ENCODE measurements around the gene MYBBP1A.

The MYBBP1A gene

DNA sequence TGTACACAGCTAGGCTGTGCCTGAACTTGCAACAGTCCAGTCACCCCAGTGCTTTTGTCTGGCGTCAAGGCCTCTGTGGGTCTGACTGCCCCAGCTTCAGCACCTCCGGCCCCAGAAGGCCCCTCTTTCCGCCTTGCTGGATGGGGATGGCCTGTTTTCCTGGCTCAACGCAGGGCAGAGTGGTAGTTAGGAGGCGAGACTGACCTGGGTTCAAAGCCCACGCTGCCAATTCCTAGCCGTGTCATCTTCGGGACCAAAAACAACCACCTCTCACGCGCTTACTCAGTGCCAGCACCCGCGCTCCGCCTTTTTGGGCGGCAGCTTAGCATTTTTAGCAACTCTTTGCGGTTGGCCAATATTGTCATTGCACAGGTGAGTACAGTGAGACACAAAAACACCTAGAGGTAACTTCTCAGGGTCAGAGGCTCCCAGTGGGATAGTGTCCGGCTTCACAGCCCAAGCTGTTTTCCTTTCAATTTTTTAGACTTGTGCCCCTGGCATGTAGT is 4.6 kb downstream of the MYBBP1A start:
- no peak for DNase-seq (ENCODE audit: low read depth in 2 of 2)

DNA sequence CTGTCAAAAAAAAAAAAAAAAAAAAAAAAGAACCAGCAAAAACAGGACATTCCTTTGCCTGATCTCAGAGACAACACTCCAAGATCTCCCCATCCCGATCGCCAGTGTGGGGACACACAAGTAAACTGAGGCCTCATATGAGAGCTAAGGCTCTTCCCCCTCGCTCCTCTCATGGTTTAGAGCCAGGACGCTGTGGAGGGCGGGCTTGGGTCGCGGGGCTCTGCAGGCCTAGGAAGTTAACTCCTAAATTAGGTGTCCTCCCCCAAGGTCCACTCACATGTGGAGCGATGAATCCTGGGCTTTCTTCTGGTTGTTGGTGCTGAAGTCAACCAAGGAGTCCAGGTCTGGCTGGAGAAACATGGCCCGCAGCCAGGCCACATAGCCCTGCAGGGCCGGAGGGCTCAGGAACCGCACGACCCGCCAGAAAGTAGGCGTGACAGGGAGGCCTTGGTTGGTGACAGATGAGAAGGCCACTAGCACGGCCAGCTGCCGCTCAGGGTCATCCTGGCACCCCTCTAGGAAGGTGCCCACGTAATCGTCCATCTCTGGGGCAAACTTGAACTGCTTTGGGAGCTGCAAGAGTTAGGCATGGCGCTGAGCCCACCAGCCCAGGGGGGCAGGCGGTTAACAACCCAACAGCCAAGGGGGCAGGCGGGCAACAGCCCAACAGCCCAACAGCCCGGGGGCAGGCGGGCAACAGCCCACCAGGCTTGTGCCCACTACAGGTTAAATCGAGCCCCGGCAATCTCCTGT is 5.2 kb downstream of the MYBBP1A start:
- no peak for DNase-seq (ENCODE audit: low read depth in 2 of 2)

DNA sequence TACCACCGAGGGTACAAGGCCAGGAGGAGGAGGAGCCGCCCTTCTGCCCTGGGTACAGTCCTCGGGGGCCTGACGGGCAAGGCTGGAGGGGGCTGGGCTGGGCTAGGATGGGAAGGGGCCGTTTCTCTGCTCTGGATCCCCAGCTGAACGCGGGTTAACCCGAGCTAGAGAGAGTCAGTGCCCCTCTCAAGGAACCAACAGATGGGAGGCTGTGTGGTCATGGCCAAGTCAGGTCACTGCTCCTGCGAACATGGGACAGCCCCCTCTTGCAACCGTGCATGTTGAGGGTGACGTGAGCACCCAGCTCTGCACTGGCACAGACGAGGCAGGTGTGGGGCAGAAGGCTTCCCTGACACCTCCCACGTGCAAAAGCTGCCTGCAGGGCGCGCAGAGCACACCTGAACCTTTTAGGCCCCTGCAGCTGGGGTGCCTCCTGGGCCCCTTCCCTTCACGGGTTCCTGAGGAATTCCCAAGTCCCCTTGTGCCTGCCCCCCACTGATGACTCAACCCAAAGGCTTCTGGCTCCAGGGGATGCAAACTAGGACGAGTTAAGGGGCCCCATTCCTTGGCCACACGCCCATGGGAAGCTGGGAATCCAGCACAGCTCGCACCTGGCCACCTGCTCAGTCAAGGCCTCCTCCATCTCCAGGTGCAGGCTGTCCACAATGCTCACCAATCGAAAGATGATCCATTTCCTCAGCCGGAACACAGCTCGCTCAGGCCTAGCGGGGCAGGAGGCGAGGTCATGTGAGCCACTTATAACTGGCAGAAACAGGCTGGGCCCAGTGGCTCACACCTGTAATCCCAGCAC is 6.3 kb downstream of the MYBBP1A start:
- no peak for DNase-seq (ENCODE audit: low read depth in 2 of 2)

DNA sequence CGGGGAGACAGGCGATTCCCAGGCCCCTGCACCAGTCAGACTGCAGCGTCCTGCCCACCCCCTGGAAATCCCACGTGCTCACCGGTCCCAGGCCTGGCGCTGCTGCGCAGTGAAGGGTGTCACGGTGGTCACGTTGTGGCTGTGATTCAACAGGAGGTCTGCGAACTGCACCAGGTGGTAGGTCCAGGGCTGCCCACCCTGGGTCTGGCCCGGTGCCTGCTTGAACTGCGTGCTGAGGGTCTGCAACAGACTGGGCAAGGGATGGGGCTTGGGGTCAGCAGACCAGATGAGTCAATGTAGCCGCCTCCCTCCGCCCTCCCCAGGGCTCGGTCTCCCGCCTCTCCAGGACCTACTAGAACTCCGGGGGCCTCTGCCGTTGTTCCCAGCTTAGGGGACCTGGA is 7.1 kb downstream of the MYBBP1A start:
- no peak for DNase-seq (ENCODE audit: low read depth in 2 of 2)

DNA sequence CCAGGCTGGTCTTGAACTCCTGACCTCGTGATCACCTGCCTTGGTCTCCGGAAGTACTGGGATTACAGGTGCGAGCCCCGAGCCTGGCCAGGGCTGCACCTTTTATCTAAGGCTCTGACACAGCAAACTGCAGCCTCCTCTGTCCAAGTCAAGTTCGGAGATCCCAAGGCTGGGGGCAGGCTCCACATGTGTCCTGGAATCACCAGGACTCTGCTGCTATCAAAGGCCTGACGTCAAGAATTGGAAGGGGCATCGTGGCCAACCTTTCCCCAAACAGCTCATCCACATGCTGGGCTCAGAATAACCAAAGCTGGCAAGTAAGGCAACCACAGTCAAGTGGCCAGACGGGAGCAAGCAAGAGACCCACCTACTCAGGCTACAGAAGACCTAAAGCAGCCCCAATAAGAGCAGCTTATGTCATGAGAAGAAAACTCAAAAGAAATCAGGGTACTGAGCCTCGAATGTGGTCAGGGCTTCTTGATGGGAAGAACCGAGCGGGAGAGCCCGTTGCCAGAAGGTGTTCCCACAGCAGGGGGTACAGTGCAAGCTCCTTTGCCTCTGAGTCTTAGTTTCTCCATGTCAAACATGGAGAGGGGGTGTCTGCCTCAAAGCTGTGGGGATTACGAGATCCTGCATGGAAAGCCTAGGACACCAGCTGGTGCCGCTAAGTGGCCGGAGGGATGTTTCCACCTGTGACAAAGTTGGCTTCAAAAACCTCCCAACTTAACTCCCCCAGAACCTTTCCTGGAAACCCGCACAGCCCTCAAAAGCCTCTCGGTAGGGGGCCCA is 7.9 kb downstream of the MYBBP1A start:
- no peak for DNase-seq (ENCODE audit: low read depth in 2 of 2)

DNA sequence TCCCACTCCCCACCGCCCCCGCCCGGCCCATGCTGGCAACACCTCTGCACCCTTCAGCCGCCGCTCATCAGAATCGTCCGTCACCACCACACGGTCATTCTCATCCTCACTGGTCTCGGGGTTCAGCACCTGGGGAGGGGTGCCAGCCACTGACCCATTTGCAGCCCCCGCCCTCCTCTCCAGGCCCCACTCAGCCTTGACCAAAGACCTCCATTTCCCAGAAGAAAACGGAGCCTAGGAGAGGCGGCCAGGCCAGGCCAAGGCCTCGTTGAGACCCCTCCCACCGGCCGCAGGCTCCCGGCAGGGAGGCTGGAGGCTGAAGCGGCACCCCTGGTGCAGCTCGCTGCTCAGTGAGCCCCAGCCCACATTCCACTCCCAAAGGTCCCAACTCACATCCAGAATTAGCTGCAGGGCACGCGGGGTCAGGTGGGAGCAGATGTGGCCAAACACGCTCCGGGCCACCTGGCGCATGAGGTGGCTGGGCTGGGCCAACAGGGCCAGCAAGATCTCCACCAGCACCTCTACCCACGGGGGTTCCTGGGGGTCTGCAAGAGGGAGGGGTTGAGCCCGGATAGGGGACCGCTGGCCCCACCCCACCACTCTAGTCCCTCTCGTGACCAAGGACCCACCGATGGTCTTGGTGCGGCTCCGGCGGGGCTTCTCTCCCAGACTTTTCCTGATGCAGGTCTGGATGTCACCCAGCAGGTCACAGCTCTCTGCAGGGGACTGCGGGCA is 9.8 kb downstream of the MYBBP1A start:
- no peak for DNase-seq (ENCODE audit: low read depth in 2 of 2)

DNA sequence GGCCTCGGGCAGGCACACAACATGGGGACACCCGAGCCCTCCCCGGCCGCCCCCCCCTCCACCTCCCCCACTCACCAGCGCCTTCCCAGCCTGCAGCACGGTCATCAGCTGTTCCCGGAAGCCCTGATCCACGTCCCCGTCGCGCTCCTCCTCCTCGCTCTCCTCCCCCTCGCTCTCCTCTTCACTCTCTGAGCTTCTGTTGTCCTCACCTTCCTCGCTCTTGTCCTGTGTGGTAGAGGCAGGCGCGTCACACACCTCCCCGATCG is 10.3 kb downstream of the MYBBP1A start:
- no peak for DNase-seq (ENCODE audit: low read depth in 2 of 2)

DNA sequence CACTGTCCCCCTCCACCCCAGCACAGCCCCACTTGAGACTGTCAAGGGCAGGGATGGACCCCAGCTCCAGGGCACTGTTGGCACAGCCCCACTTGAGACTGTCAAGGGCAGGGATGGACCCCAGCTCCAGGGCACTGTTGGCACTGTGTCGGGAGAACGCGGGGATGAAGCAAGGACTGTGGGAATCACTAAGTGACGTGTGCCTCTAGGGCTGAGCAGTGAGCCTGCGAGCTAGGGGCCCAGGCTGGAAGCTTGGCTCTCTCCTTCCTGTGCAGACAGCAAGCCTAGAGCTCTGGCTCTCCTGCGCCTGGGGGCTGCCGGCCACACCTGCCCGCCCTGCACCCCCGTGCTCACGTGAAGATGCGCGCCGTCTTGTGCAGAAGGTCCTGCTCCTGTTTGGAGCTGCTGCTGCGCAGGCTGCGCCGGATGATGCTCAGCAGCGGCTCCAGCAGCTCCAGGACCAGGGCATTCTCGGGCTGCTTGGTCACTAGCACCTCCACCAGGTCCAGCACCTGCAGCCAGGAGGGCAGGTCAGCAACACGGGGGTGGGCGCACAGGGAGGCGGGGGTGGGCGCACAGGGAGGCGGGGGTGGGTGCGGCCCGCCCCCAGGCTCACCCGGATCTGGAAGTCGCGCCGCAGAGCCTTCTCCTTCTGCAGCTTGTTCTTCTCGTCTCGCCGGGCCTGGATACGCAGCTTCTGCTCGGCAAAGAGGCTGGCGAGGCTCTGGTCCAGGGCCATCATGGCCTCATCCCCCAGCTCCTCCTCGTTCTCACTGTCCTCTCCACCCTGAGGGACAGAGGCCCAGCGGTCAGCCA is 10.8 kb downstream of the MYBBP1A start:
- DNase-seq (ENCODE audit: low read depth in 2 of 2), result no peak

DNA sequence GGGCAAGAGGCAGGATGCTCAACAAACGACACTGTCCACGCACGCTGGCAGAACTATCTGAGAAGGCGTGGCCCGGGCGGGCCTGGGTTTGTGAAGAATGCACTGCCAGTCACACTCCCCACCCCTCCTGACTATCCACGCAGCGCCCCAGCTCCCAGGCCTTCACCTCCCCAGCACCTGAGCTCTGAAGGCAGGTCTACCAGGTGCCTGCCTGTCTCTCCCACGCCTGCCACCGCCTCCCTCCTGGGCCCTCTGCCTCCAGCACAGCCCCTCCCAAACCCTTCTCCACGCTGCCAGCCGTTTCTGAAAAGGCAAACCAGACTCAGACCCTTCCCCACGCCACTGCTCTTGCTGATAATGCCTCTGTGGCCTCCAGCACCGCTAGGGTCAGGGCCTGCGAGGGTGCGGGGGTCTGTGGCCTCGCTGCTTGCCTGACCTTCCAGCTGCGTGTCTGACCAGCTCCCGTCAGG is 11.6 kb downstream of the MYBBP1A start:
- DNase-seq (ENCODE audit: low read depth in 2 of 2), result no peak

DNA sequence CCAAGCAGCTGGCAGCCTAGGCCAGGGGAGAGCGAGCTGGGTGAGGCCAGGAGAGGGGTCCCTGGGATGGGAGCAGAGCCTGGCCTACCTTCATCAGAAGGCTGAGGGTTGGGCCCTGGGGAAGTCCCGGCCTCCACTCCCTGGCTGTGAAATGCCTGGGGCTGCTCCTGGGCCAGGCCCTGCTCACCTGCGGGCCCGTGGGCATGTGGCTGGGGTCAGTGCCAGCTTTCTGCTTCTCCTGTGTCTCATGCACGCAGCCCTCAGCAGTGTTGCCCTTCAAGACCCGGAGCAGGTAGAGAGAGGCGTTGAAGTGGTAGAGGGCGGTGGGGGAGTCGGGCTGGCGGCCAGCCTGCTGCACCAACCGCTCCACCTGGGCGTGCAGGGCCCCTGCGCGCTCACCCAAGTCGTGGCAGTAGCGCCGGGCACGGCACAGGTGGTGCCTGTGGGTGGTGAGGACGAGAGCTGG is 12.4 kb downstream of the MYBBP1A start:
- no peak for DNase-seq (ENCODE audit: low read depth in 2 of 2)

DNA sequence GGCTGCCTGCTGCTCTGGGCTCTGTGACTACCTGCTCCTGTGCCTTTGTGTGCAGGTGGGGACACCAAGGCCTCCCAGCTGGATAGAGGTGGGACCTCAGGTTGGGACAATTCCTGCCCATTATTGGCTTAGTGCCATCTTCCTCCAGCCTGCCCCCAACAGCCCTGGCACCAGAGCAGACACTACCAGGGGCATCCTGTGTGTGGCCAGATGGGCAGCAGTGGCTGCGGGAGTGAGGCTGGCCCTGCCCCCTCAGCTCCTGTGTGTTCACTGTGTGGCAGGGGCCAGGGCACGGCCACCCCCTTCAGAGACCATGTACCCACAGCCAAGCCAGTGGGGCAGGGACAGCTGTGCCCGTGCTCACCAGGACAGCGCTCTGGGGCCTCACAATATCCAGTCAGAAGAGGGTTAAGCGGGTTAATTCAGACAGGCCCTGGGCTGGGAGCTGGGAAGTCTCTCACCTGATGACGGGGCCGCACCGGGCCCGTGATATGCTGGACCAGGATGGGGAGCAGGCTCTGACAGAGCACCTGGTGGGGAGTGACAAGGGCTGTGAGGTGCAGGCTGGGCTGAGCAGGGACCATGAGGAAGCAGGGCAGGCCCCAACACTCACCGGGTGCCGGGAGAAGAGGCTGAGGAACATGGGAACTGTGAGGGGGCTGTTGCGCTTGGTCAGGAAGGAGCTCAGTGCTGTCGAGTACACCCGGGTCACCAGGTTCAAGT is 13.0 kb downstream of the MYBBP1A start:
- DNase-seq (ENCODE audit: low read depth in 2 of 2), result no peak

DNA sequence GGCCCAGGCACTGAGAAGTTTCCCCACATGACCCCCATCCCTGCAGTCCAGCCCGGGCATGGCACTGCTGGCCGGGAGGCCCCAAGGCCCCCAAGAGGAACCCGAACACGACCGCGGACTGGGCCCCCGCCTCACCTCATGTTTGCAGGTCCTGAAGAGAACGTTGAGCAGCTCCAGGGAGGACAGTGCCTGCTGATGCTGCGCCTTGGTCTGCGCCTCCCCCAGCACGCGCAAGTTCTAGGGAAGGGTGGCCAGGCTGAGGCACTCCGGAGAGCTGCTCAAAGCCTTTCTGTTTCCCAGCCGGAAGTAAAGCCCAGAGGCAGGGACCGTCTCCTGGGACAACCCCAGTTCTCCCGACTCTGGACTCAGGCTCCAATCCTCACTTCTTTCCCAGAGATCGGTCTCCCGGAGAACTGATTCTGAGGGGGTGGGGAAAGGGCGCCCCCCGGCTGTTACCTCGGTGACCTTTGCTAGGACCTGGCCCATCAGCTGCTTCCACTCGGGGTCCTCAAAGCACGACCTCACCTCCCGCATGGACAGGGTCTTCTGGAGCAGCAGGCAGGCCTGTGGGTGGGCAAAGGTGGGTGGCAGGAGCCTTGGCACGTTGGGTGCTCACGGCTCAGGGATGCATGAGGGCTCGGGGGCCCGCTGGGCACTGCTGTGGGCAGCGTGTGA is 13.7 kb downstream of the MYBBP1A start:
- no peak for DNase-seq (ENCODE audit: low read depth in 2 of 2)

DNA sequence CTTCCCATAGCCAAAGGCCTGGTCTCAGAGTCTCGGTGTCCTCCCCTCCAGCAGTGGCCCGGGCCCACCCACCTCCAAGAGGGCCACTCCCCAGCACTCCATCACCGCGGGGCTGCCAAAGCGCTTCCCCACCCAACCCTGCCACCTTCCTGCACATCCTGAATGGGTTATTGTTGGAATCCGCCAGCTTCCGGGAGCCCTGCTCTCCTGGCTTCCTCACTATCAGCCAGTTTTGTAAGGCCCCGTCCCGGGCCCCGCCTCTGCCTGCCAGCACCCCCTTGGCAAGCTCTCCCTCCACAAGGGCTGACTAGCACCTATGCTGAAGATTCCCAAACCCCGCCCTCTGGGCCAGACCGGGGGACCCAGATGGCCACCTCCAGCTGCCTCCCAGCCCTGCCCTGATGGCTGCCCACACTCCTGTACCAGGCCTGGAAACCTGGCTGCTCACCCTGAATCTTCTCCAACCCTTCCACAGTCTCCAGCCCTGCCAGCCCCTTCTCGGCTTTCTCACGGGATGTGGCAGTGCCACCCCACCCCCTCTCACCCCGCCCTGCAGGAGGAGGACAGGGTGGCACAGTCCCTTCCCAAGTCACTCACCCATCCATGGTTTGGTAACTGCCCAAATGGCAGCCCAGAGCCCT is 14.4 kb downstream of the MYBBP1A start:
- DNase-seq (ENCODE audit: low read depth in 2 of 2), result no peak

DNA sequence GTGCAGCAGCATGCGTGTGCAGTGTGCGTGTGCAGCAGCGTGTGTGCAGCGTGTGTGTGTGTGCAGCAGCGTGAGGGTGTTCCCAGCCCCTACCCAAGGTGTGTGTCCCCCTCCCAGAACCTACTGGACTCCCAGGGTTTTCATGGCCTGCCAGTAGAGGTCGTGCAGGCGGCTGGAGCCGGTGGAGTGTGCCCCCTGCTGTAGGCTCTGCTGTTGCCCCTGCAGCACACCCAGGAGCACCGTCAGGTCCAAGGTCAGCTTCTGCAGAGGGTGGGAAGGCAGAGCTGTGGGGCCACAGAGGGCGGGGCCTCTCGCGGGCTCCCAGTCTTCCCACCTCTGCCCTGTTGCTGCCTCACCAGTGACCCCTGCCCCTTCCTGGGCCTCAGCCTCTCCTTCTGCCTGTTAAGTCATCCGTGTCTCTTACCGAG is 14.9 kb downstream of the MYBBP1A start:
- no peak for DNase-seq (ENCODE audit: low read depth in 2 of 2)

DNA sequence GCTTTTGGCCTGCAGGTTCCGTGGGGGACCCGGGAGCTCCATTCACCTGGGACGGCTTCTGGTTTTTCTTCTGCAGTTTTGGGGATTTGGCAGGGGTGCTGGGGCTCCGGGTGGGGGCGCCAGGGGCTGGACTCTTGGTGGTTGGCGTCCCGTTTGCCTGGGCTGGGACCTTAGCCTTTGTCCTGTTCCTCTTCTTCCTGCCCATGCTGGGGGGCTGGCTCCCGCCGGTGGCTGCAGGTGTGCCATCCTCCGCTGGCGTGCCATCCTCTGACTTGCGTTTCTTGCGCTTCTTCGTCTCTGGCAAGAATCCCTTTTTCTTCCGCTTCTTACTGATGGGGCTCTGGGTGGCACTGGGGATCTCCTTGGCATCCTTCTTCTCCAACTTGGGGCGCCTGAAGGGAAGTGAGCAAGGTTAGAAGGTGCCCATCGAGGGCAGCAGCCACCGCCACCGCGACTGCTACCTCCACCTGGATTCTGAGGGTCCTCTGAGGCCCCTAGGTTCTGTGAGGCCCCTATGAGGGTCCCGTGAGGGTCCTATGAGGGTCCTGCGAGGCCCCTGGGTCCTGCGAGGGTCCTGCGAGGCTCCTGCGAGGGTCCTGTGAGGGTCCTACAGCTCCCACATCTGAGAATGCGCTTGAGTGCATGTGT is 15.5 kb downstream of the MYBBP1A start:
- no peak for DNase-seq (ENCODE audit: low read depth in 2 of 2)

DNA sequence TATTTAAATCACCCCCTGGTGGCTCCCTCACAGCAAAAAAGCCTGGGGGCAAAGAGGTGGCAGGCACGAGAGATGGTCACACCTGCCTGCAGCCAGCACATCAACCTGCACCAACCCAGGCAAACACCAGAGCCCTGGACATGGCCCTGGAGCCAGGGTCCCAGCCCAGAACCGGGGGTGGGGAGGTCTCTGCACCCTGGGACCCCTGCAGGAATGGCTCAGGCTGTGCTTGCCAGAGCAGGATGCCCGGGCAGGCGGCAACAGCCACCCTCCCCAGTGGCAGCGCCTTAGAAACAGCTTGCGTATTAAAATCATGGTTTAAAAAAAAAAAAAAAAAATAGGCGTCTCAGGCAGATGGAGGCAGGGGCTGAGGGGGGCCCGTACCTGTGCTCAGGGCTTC is 16.2 kb downstream of the MYBBP1A start:
- DNase-seq (ENCODE audit: low read depth in 2 of 2), result no peak

DNA sequence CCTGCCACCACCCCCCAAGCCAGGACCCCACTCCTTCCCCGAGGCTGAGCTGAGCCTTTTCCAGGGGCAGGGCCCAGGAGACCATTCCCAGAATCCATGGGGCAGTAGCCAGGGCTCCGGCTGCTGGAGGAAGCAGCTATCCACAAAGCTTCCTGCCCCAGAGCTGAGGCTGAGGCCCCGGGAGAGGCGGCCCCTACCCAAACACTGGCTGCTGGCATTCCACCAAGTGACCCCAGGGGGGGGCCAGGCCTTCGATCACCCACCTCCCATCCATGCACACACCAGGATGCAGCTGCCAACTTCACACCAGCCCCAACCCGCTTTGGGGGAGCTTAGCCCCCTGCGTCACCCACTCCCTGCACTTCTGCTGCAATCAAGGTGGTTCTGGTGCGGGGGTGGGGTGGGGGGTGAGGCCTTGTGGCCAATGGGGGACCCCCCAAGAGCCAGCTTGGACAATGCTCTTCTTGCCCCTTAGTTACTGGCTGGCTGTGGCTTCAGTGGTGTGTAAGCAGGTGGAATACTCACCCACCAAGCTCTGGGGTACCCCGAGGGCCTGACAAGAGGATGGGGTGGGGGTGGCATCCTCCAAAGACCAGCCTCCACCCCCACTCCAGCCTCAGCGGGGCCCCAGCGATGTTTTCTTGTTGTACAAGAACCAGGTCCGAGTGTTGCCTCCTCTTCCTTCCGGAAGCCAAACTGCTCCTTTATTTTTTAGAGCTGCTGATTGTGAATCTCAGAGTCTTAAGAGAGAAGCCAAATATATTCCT is 16.8 kb downstream of the MYBBP1A start:
- DNase-seq (ENCODE audit: low read depth in 2 of 2), result no peak

Measured in stimulated activated CD8-positive, alpha-beta memory T cell treated with anti-CD3 and anti-CD28 coated beads, Interleukin-2, amount 100 ng/mL, for 1 hour (primary cell).